Peyer's patch (tissue), 4 donors: ENCODE data around the gene PRR5.

Source experiments
- POLR2A ChIP-seq, 2 donors: fragments of 450-650 bp; IDR thresholded peaks; one replicate each; pipeline ENCODE4 v1.5.1; 2017; ENCODE audit warnings: antibody characterized with exemption in 2 of 2, mild to moderate bottlenecking in 2 of 2, moderate library complexity in 2 of 2
- TF ChIP-seq, protein P1 (sequence below), 6 experiments: fragments of 450-650 bp in 4 of 6; fragments of 200-600 bp in 2 of 6; sonication (generic) in 1 of 6; IDR thresholded peaks; one replicate each; pipeline ENCODE4 v1.5.1; 2017 to 2019; ENCODE audit warnings: antibody characterized with exemption in 6 of 6, mild to moderate bottlenecking in 3 of 6, moderate library complexity in 1 of 6

DNA sequence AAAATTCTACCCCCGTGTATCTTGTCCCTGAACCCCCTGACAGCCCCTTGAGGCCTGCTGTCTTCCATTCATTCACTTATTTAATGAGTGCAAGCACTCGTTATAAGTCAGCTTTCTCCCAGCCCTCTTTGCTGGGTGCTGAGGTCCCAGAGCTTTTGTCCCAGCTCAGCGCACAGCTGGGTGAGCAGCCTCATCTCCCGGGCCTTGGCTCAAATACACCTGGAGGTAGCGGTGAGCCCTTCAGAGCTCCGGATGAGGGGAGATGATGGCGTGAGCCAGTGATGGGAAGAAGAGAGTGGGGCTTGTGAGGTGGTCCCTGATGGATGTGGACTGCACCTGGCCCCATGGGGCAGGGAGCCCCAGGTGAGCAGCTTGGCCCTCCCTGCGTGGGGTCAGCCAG lies 32.3 kb downstream of the PRR5 start:
- no peak for TF ChIP-seq POLR2A (IDR thresholded peaks at IDR 0.05)
- TF ChIP-seq, protein P1, sequence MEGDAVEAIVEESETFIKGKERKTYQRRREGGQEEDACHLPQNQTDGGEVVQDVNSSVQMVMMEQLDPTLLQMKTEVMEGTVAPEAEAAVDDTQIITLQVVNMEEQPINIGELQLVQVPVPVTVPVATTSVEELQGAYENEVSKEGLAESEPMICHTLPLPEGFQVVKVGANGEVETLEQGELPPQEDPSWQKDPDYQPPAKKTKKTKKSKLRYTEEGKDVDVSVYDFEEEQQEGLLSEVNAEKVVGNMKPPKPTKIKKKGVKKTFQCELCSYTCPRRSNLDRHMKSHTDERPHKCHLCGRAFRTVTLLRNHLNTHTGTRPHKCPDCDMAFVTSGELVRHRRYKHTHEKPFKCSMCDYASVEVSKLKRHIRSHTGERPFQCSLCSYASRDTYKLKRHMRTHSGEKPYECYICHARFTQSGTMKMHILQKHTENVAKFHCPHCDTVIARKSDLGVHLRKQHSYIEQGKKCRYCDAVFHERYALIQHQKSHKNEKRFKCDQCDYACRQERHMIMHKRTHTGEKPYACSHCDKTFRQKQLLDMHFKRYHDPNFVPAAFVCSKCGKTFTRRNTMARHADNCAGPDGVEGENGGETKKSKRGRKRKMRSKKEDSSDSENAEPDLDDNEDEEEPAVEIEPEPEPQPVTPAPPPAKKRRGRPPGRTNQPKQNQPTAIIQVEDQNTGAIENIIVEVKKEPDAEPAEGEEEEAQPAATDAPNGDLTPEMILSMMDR (IDR thresholded peaks at IDR 0.05): no peak
